WTC11 (cell line): Measurements from ENCODE around the gene ZSCAN25.

Source experiments
- CTCF ChIP-seq: fragments of 200-600 bp; IDR thresholded peaks from 2 replicates; pipeline ENCODE4 v1.8.0; 2022; ENCODE audit warnings: antibody characterized with exemption
- ETV6 ChIP-seq: sonication (generic); formaldehyde crosslinking; IDR thresholded peaks from 2 replicates; pipeline ENCODE4 v1.8.1; 2022; ENCODE audit warnings: mild to moderate bottlenecking, missing genetic modification reagents
- NR2C2 ChIP-seq: sonication (generic); formaldehyde crosslinking; IDR thresholded peaks from 2 replicates; pipeline ENCODE4 v1.8.0; 2022; ENCODE audit warnings: mild to moderate bottlenecking, missing genetic modification reagents
- PREB ChIP-seq: sonication (generic); formaldehyde crosslinking; IDR thresholded peaks from 2 replicates; pipeline ENCODE4 v1.8.1; 2022; ENCODE audit warnings: mild to moderate bottlenecking, missing genetic modification reagents, moderate library complexity, borderline replicate concordance
- SP1 ChIP-seq: sonication (generic); formaldehyde crosslinking; conservative IDR thresholded peaks from 2 replicates; pipeline ENCODE4 v1.8.1; 2022; ENCODE audit warnings: missing genetic modification reagents
- TEAD4 ChIP-seq: sonication (generic); formaldehyde crosslinking; IDR thresholded peaks from 2 replicates; pipeline ENCODE4 v1.8.0; 2022; ENCODE audit warnings: mild to moderate bottlenecking, missing genetic modification reagents
- ZNF532 ChIP-seq: fragments of 250-450 bp; sonication (Bioruptor Pico); IDR thresholded peaks from 2 replicates; pipeline ENCODE4 v1.9.0; 2021; ENCODE audit warnings: mild to moderate bottlenecking, borderline replicate concordance
- TF ChIP-seq, protein P1 (sequence below): sonication (generic); formaldehyde crosslinking; IDR thresholded peaks from 2 replicates; pipeline ENCODE4 v1.8.1; 2023; ENCODE audit warnings: mild to moderate bottlenecking, missing genetic modification reagents
- TF ChIP-seq, protein P2 (sequence below): fragments of 250-450 bp; sonication (Bioruptor Pico); IDR thresholded peaks from 2 replicates; pipeline ENCODE4 v1.9.0; 2021; ENCODE audit warnings: mild to moderate bottlenecking

DNA sequence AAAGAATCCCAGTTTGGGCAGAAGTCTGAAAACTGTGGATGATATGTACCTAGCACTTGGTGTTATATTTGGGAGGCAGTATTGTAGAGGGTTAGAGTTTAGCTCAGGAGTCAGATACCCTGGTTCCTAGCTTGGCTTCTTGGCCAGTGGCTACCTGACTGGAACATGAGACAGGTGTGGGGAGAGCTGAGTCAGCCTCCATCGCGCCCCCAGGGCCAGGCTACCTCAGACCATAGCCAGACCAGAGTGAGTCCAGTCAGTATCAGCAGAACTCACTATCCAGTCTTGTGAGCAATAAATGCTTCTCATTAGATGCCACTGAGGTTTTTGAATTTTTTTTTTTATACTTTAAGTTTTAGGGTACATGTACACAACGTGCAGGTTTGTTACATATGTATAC, 37.0 kb downstream of the ZSCAN25 start:
- TF ChIP-seq CTCF, result no peak
- TF ChIP-seq, protein P1, sequence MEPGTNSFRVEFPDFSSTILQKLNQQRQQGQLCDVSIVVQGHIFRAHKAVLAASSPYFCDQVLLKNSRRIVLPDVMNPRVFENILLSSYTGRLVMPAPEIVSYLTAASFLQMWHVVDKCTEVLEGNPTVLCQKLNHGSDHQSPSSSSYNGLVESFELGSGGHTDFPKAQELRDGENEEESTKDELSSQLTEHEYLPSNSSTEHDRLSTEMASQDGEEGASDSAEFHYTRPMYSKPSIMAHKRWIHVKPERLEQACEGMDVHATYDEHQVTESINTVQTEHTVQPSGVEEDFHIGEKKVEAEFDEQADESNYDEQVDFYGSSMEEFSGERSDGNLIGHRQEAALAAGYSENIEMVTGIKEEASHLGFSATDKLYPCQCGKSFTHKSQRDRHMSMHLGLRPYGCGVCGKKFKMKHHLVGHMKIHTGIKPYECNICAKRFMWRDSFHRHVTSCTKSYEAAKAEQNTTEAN, result no peak
- TF ChIP-seq, protein P2, sequence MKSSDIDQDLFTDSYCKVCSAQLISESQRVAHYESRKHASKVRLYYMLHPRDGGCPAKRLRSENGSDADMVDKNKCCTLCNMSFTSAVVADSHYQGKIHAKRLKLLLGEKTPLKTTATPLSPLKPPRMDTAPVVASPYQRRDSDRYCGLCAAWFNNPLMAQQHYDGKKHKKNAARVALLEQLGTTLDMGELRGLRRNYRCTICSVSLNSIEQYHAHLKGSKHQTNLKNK, result no peak
- TF ChIP-seq ETV6 (CRISPR knock-in tag), result no peak
- TF ChIP-seq PREB (CRISPR knock-in tag), result no peak
- TF ChIP-seq SP1 (CRISPR knock-in tag), result no peak
- TF ChIP-seq NR2C2 (CRISPR knock-in tag), result no peak
- no peak for TF ChIP-seq TEAD4 (CRISPR knock-in tag)
- TF ChIP-seq ZNF532 (CRISPR knock-in tag), result no peak
